ENCODE results near the gene REXO1. TPM values are rescaled to one million over a fixed set of nuclear protein-coding genes. Genes with fewer than 3 reads are reported as not detected.

The REXO1 gene
- total and polyA plus RNA-seq, 2 donors (not counting 3 experiments of a cell fraction or from before 2014, with no cell fraction given): 41.1 to 56.9 TPM

DNA sequence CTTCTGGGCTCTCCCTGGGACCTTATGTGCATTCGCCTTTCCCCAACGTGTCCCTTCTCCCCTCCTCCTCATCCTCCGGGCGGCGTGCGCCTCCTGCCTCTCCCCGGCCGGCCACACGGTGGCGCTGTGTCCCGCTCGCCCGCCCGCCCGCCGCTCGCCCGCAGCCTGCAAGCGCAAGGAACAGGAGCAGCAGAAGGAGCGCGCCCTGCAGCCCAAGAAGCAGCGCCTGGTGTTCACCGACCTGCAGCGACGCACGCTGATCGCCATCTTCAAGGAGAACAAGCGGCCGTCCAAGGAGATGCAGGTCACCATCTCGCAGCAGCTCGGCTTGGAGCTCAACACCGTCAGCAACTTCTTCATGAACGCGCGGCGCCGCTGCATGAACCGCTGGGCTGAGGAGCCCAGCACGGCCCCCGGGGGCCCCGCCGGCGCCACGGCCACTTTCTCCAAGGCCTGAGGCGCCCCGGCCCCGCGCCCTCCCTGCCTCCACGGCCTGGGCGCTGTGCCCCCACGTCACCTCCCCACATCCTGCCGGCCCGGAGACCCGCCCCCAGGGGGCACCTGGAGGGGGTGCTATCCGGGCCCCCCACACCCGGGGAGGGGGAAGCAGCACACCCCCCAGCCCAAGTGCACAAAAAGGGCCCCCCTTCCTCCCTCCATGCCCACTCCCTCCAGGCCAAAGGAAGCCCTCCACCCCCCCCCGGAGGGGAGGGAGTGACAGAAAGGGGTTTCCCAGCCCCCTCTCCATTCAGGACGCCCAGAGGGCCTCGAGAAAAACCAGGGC, 73.1 kb downstream of the REXO1 start:
- dilution Hi-C loops (cut with MboI; ENCODE audit: extremely low pct_ligation_motif_present, low sequenced_read_pairs) (no loop called here), intact Hi-C loops (cut with micrococcal nuclease) (loop anchor here (1.0 to 5.0 kb wide), 2 partner anchors 20 to 37 kb away; partner anchors contain the start of gene ATP8B3)
- no peak overlapping the region for H3K9ac ChIP-seq (replicated peaks; ENCODE audit: extremely low read depth, insufficient read depth, low read length)
- no peak for DNase-seq (ENCODE audit: low read depth, low spot score)
- H3K27me3 ChIP-seq (ENCODE audit: control insufficient read depth in 2 of 2, insufficient read depth in 2 of 2, low read length in 2 of 2): peaks cover 28 to 34% of the 10 kb centered on the region in 2 experiments
- H3K27ac ChIP-seq (ENCODE audit: insufficient read depth, low read depth, low read length): no peak overlapping the region
- H3K4me3 ChIP-seq (replicated peaks in 1 of 3; ENCODE audit: insufficient read depth in 1 of 3, low read depth in 1 of 3, low read length in 3 of 3): no peak overlapping the region
- no peaks in the 10 kb centered on the region for H3K9me1 ChIP-seq (replicated peaks; ENCODE audit: control insufficient read depth, extremely low read depth, insufficient read depth, low read length)
- CTCF ChIA-PET: interaction anchor here (0.6 to 1.0 kb wide), 2 partner anchors 19 to 103 kb away, joined by 4 to 5 read pairs; no protein-coding TSS in a partner anchor
- no TSS peak for BruUV-seq (replicated peaks)
- TF ChIP-seq, protein P1, sequence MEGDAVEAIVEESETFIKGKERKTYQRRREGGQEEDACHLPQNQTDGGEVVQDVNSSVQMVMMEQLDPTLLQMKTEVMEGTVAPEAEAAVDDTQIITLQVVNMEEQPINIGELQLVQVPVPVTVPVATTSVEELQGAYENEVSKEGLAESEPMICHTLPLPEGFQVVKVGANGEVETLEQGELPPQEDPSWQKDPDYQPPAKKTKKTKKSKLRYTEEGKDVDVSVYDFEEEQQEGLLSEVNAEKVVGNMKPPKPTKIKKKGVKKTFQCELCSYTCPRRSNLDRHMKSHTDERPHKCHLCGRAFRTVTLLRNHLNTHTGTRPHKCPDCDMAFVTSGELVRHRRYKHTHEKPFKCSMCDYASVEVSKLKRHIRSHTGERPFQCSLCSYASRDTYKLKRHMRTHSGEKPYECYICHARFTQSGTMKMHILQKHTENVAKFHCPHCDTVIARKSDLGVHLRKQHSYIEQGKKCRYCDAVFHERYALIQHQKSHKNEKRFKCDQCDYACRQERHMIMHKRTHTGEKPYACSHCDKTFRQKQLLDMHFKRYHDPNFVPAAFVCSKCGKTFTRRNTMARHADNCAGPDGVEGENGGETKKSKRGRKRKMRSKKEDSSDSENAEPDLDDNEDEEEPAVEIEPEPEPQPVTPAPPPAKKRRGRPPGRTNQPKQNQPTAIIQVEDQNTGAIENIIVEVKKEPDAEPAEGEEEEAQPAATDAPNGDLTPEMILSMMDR (IDR thresholded peaks at IDR 0.05; ENCODE audit: extremely low read depth in 1 of 2, insufficient read depth in 1 of 2, low read depth in 1 of 2, low read length in 2 of 2): peak; percentile 39 to 64
- TF ChIP-seq JUN (IDR thresholded peaks at IDR 0.05; ENCODE audit: borderline replicate concordance, insufficient read depth, insufficient read length, low read depth): no peak
- H3K9me3 ChIP-seq (replicated peaks; ENCODE audit: control insufficient read depth, insufficient read depth, low read length): no peaks in the 10 kb centered on the region
- H2AFZ ChIP-seq (ENCODE audit: low read depth, low read length): no peak overlapping the region
- POLR2A ChIA-PET: no interaction called here
- no peaks in the 10 kb centered on the region for H3K36me3 ChIP-seq (ENCODE audit: control insufficient read depth in 2 of 2, extremely low read depth in 1 of 2, insufficient read depth in 2 of 2, low read length in 2 of 2)
- no peak for FAIRE-seq
- H3K4me2 ChIP-seq (ENCODE audit: insufficient read depth, low read length): no peak overlapping the region
- no peaks in the 10 kb centered on the region for H3K4me1 ChIP-seq (ENCODE audit: control insufficient read depth, extremely low read depth, insufficient read depth, low read length)
- no peaks in the 10 kb centered on the region for H3K79me2 ChIP-seq (ENCODE audit: control insufficient read depth, insufficient read depth, low read length)
- H4K20me1 ChIP-seq (replicated peaks; ENCODE audit: control insufficient read depth, extremely low read depth, insufficient read depth, low read length): no peaks in the 10 kb centered on the region

DNA sequence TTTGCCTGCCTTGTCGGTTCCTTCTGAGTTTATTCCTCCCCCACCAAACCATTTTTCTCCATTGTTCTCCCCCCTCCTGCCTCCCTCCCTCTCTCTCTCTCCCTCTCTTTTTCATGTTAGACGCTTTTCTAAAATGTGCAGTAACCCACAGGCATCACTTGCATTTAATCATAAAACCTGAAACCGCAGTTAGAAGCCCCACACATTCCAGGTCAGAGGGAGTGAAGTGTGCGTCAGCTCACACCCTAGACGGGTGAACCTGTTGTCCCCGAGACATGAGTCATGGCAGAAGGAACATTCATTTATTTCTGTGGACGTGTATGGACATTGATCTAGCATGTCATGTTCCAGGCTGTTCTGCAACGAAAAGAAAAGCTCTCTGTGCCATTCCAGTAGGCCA, 75.1 kb downstream of the REXO1 start:
- DNase-seq (ENCODE audit: low read depth, low spot score): no peak
- no peak for FAIRE-seq
- Histone ChIP-seq H3K9me3 (replicated peaks; ENCODE audit: control insufficient read depth, insufficient read depth, low read length) (no peaks in the 10 kb centered on the region), H3K4me2 (ENCODE audit: insufficient read depth, low read length) (no peak overlapping the region), H3K9ac (replicated peaks; ENCODE audit: extremely low read depth, insufficient read depth, low read length) (no peak overlapping the region), H4K20me1 (replicated peaks; ENCODE audit: control insufficient read depth, extremely low read depth, insufficient read depth, low read length) (no peaks in the 10 kb centered on the region), H3K4me3 (replicated peaks in 1 of 3; ENCODE audit: insufficient read depth in 1 of 3, low read depth in 1 of 3, low read length in 3 of 3) (no peak overlapping the region), H2AFZ (ENCODE audit: low read depth, low read length) (no peak overlapping the region), H3K4me1 (ENCODE audit: control insufficient read depth, extremely low read depth, insufficient read depth, low read length) (no peaks in the 10 kb centered on the region), H3K36me3 (ENCODE audit: control insufficient read depth in 2 of 2, extremely low read depth in 1 of 2, insufficient read depth in 2 of 2, low read length in 2 of 2) (no peaks in the 10 kb centered on the region), H3K27me3 (ENCODE audit: control insufficient read depth in 2 of 2, insufficient read depth in 2 of 2, low read length in 2 of 2) (peaks cover 25% of the 10 kb centered on the region in 2 experiments), H3K27ac (ENCODE audit: insufficient read depth, low read depth, low read length) (no peak overlapping the region), H3K9me1 (replicated peaks; ENCODE audit: control insufficient read depth, extremely low read depth, insufficient read depth, low read length) (no peaks in the 10 kb centered on the region), H3K79me2 (ENCODE audit: control insufficient read depth, insufficient read depth, low read length) (no peaks in the 10 kb centered on the region)
- TF ChIP-seq JUN (IDR thresholded peaks at IDR 0.05; ENCODE audit: borderline replicate concordance, insufficient read depth, insufficient read length, low read depth) (no peak), EZH2 (IDR thresholded peaks at IDR 0.05; ENCODE audit: borderline replicate concordance, low read depth, low read length, severe bottlenecking) (no peak), GATA2 (IDR thresholded peaks at IDR 0.05; ENCODE audit: insufficient read depth, insufficient read length, low read depth, low read length) (no peak)
- TF ChIP-seq, protein P2, sequence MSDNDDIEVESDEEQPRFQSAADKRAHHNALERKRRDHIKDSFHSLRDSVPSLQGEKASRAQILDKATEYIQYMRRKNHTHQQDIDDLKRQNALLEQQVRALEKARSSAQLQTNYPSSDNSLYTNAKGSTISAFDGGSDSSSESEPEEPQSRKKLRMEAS (IDR thresholded peaks at IDR 0.05; ENCODE audit: insufficient read depth, insufficient read length): no peak
- no TSS peak for BruUV-seq (replicated peaks)
- dilution Hi-C loops (cut with MboI; ENCODE audit: extremely low pct_ligation_motif_present, low sequenced_read_pairs): no loop called here
- ChIA-PET POLR2A (no interaction called here), CTCF (interaction anchor here (1.1 to 4.6 kb wide), 4 partner anchors 9 to 101 kb away, joined by 4 to 29 read pairs (median 16); no protein-coding TSS in a partner anchor)
- intact Hi-C loops (cut with micrococcal nuclease): no loop called here

Measured in endothelial cell of umbilical vein (primary cell).